Measurements from ENCODE around the gene KLHDC7B. TPM values are rescaled to one million over a fixed set of nuclear protein-coding genes. Genes with fewer than 3 reads are reported as not detected.
"Not testable (repeated sequence)": the region's sequence is repeated elsewhere in the genome, so short reads cannot be mapped to it uniquely, and the experiment has no call there.

The KLHDC7B gene
- total RNA-seq, 1 donor from 2014 or later: not detected

DNA sequence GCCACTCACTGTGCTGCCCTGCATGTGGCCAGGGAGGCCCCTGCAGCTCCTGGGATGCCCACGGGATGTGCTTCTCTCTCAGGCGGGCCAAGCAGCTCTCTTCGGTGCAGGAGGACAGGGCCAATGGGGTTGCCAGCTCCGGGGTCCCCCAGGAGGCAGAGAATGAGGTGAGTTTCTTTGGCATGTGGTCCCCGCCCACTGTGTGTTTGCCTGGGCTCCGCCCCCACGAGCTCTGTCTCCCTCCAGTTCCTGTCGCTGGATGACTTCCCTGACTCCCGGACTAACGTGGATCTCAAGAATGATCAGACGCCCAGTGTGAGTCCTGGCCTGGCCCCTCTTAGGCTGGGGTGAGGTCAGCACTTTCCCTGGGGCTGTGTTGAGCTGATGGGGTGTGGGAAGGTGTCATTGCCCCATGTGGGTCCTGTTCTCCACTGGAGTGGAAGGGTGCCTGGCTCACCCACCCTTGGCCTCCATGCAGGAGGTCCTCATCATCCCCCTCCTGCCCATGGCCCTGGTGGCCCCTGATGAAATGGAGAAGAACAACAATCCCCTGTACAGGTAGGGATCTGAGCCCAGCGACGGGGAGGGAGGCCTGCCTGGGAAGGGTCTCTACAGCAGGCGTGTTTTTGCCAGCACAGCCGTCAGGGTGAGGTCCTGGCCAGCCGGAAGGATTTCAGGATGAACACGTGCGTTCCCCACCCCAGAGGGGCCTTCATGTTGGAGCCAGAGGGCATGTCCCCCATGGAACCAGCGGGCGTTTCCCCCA lies 28.0 kb upstream of the KLHDC7B start:
- no peak for DNase-seq (ENCODE audit: low read depth in 2 of 2)

DNA sequence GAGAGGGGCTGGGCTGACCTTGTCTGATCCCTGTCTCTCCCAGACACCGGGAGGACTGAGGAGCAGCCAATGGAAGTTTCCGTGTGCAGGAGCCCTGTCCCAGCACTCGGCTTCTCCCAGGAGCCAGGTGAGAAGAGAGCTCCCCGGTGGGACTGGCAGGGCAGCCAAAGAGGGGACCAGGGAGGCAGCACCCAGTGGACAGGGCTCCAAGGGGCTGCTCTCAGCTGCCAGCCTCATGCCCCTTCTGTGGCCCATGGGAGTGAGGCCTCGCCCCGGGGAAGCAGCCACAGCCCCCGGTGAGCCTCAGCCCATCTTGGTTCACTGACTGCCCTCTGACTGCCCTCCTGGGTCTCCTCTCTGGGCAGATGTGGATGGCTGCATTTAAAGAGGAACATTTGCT lies 27.1 kb upstream of the KLHDC7B start:
- DNase-seq (ENCODE audit: low read depth in 2 of 2): no peak

DNA sequence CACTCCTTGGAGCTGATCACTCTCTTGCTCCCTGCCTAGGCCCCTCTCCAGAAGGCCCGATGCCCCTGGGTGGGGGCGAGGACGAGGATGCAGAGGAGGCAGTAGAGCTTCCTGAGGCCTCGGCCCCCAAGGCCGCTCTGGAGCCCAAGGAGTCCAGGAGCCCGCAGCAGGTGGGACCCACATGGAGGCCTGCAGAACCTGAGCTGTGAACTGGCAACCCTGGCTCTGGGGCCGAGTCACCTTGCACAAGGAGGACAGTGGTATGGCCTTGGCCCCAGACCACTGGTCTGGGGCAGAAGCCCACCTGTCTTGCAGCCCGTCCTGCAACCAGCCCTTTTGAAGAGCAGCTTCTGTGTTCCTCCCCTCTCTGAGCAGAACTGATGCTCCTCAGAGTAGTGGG lies 26.5 kb upstream of the KLHDC7B start:
- DNase-seq (ENCODE audit: low read depth in 2 of 2): no peak

DNA sequence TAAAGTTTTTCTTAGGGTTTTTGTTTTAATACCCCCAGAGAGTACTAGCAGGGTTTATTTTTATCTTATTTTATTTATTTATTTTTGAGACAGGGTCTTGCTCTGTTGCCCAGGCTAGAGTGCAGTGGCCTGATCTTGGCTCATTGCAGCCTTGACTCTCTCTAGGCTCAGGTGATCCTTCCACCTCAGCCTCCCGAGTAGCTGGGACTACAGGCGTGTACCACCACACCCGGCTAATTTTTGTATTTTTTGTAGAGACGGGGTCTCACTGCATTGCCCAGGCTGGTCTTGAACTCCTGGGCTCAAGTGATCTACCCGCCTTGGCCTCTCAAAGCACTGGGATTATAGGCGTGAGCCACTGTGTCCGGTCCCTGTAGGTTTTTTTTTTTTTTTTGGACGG lies 25.5 kb upstream of the KLHDC7B start:
- DNase-seq (ENCODE audit: low read depth in 2 of 2): not testable (repeated sequence)

DNA sequence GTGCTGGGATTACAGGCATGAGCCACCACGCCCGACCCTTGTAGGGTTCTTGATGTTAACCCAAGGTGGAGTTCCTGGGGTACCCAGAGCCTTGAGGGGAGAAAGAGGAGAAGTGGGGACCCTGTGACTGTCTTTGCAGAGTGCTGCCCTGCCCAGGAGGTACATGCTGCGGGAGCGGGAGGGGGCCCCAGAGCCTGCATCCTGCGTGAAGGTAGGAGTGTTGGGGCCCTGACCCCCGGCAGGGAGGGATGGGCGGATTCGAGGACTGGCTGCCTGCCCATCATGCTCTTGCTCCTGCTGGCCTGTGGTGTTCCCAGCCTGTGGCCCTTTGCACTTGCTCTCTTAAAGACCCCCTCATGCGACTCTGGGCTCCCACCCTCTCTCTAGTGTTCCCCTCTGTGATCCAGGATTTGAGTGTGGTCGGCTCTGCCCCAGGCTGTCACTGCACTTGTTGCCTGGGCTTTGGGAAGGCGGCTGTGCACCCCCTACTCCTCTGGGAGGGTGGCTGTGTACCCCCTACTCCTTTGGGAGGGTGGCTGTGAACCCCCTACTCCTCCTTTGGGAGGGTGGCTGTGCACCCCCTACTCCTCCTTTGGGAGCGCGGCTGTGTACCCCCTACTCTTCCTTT lies 24.8 kb upstream of the KLHDC7B start:
- DNase-seq (ENCODE audit: low read depth in 2 of 2): no peak

DNA sequence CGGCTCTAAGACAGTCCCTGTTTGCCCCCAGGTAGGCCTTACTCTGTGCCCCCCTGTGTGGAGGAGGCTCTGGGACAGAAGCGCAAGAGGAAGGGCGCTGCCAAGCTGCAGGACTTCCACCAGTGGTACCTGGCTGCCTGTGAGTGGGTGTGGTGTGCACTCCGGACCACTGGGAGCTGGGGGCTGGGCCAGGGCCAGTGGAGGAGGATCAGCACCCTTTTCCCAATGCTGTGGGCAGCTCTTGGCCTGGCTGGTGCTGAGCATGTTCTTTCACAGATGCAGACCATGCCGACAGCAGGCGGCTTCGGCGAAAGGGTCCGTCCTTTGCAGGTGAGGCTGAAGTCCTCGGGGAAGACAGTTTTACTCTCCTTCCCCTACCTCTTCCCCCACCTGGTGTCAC lies 24.0 kb upstream of the KLHDC7B start:
- DNase-seq (ENCODE audit: low read depth in 2 of 2): no peak

DNA sequence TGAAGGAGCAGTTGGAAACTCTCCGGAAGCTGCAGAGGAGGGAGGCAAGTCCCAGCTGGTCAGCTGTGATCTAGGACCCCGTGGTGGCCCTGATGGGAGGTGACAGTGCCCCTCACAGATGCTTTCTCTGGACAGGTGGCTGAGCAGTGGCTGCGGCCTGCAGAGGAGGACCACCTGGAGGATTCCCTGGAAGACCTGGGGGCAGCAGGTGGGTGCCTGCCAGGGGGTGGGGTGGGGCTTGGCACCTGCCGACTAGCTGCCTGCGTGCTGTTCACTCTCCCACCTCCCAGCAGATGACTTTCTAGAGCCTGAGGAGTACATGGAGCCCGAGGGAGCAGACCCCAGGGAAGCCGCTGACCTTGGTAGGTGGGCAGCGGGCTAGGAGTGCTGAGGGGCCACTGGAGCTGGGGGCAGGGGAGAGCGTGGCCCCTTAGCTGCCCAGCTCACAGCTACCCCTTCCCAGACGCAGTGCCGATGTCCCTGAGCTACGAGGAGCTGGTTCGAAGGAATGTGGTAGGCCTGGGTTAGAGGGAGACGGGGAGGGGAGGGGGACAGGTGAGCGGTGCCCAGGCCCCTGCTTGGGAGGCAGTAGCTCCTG lies 23.4 kb upstream of the KLHDC7B start:
- no peak for DNase-seq (ENCODE audit: low read depth in 2 of 2)

DNA sequence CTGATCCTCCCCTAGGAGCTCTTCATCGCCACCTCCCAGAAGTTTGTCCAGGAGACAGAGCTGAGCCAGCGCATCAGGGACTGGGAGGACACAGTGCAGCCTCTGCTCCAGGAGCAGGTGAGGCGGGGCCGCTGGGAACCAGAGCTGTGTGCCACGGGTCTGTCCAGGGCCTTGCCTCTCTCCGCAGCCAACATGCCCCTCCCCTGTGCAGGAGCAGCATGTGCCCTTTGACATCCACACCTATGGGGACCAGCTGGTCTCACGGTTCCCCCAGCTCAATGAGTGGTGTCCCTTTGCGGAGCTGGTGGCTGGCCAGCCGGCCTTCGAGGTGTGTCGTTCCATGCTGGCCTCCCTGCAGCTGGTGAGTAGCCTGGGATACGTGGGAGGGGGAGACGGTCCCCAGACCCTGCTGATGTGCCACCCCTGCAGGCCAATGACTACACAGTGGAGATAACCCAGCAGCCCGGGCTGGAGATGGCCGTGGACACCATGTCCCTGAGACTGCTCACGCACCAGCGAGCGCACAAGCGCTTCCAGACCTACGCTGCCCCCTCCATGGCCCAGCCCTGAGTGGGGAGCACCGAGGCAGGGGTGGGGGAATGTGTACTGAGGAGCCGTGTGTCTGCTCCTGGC lies 22.8 kb upstream of the KLHDC7B start:
- DNase-seq (ENCODE audit: low read depth in 2 of 2): no peak

DNA sequence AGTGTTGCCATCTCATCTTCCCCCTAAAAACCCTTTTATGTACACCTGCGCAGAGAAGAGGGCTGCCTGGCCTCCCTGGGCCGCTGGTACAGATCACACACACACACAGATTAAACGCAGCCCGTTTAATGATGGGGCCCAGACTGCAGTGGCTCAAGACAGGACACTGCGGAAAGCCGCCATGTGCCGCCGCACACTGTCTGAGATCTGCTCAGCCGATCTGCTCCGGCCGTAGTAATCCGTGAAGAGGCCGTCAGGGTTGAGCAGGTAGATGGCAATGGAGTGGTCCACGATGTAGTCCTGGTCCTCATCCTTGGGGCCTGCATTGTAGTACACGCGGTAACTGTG lies 22.3 kb upstream of the KLHDC7B start:
- DNase-seq (ENCODE audit: low read depth in 2 of 2): no peak

DNA sequence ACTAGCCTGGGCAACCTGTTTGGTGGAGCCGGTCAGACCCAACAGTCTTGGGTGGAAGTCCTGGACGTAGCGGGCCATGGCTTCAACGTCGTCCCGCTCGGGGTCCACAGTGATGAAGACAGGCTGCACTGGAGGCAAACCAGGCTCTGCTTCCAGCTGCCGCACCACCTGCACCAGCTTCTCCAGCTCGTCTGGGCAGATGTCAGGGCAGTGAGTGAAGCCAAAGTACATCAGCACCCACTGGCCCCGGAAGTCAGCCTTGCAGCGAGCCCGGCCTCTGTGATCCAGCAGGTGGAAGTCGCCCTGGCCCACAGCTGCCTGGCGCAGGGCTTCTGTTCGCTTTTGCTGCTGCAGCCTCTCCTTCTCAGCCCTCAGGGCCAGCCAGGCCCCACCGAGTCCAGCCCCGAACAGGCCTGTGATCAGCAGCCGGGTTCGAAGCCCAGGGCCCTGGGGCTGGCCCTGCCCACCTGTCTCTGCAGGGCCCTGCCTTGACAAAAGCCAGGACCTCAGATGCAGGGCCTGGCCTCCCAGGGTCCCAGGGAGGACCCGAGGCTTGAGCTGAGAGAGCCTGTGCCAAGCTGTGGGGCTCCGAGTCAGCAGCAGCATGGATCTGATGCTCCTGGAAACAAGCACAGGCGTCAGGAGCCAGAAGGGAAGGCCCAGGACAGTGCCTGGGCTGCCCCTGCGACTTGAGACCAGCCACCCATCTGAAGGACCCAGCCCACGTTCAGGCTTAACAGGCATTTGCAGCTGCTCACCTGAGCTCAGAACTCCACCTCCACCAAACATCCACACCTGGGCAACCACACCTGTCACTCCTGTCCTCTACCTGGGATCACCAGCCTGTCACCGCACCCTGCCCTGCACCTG lies 21.7 kb upstream of the KLHDC7B start:
- no peak for DNase-seq (ENCODE audit: low read depth in 2 of 2)

DNA sequence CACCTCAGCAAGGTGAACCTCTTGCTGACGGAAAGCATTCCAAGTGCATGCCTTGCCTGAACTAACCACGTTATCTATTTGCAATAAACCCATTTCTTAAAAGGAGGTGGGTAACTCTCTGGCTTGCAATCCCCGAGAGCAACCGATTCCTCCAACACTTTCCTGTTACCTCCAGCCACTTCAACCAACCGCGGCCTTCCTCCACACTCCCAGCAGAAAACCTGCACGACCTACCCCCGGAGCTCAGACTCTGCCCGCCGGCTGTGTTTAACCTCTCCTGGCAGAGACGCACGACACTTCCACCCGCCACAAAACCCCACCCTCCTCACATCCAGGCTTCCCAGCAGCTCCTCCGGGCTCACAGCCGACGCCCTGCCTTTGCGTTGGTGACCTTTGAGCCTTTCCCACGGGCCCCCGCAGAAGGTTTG lies 21.0 kb upstream of the KLHDC7B start:
- peak in 1 of 2 donors; percentile 35 for DNase-seq (ENCODE audit: low read depth in 2 of 2)

DNA sequence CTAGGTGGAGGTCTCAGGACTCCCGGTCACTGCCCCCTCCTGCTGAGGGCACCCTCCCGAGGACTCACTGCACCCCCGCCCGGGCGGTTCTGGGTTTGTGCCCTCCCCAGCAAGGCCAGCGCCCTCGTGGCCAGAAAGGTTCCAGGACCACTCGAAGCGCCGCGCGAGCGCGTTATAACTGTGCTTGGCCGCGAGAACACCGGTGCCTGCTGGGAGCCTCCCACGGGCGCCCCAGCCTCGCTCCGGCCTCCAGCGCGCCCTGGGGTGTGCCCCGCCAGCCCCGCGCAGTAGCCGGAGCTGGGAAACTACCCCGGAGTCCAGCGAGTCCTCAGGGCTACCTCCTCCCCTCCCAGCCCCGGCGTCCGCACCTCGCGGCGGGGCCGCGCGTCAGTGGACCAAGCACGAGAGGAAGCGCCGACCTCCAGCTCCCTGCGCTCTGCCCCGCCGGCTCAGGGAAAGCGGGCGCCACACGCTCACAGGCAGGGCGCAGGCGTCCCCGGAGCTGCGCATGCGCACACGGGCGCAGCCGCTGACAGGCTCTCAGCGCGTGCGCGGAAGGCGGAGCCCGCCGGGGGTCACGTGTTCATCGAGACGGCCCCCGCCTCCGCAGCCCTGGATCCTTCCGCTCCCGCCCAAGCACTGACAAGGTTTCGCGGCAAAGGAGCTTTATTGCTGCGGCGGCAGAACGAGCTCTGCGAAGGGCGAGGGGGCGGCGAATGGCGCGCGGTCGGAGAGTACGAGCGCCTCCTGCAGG lies 20.4 kb upstream of the KLHDC7B start, which contains the start of gene SCO2:
SCO2 (minus strand) TSS at position 495 of the 754 bp plus-strand sequence. CDS start 1,187 bp downstream, outside the sequence.
- peak; percentile 98 to 99 for DNase-seq (ENCODE audit: low read depth in 2 of 2)

DNA sequence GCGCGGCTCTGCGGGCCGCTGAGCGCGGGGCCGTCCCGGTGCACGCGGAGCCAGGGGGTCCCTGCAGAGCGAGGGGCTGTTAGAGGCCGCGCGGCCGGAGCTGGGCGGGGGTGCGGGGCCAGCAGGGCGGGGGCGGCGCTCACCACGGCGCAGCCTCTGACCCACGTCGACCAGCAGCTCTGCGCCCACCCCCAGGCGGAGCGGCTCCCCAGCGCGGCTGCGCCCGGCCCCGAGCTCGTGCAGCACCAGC lies 19.9 kb upstream of the KLHDC7B start:
- no peak for DNase-seq (ENCODE audit: low read depth in 2 of 2)

DNA sequence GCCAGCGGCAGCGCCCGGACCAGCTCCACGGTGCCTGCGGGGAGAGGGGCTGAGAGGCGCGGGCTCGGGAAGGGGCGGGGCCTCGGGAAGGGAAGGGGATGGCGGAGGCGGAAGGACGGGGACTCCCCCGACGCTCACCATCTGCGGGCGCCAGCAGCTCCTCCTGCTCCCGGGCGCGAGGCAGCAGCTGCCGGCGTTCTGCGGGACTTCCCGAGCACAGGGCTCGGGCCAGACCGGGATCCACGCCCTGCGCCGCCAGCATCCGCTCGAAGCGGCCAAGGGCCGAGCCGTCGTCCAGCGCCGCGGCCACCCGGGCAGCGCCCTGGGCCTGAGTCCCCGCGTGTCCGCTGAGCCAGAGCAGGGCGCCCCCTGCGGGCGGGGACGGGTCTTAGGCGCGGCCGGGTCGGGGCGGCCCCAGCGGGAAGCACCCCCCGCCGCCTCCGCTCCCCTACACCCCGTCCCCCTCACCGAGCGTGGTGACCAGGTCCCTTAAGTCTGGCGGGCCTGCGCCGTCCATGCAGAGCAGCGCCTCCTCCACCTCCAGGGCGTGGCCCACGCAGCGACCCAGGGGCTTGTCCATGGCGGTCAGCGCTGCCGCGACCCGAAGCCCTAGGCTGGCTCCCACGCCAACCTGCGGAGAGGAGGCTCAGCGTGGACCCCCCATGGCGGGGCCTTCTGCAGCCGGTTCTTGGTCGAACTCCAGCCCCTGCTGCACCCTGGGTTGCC lies 19.4 kb upstream of the KLHDC7B start:
- peak; percentile 81 to 85 for DNase-seq (ENCODE audit: low read depth in 2 of 2)

DNA sequence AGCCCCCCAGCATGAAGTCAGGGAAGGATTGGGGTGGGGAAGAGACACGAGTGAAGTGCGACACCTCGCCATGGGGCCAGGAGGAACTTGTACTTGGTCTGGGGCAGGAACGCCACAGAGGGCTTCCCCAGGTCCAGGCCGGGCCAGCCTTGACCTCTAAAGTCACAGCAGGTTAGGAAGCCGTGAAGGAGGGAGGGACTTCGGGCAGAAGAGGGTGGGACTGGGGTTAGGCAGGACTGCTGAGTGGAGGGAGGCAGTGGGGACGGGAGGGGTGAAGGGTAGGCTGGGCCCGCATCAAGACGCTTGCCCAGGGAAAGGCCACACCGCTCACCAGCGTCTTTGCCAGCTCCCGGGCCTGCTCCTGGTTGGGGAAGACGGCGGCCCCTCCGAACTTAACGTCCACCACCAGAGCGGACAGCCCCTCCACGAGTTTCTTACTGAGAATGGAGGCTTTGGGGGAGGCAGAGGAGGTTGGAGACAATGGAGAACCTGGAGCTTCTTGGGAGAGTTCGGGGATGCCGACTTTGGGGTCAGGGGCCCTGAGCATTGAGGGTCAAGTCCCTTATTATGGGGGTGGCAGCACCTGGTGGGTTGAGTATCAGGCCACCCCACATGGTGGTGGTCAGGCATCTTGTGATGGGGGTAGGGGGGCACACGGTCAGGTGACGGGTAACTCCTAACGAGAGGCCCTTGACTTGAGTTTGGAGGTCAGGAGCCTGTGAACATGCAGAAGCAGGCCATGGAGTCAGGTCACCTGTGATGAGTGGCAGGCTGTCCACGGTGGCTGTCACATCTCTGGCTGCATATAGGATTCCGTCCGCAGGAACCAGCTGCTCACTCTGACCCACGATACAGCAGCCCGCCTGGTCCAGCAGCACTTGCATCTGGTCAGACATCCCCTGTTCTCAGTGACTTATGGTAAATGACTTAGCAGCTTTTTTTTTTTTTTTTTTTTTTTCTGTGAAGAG lies 18.6 kb upstream of the KLHDC7B start:
- no peak for DNase-seq (ENCODE audit: low read depth in 2 of 2)

DNA sequence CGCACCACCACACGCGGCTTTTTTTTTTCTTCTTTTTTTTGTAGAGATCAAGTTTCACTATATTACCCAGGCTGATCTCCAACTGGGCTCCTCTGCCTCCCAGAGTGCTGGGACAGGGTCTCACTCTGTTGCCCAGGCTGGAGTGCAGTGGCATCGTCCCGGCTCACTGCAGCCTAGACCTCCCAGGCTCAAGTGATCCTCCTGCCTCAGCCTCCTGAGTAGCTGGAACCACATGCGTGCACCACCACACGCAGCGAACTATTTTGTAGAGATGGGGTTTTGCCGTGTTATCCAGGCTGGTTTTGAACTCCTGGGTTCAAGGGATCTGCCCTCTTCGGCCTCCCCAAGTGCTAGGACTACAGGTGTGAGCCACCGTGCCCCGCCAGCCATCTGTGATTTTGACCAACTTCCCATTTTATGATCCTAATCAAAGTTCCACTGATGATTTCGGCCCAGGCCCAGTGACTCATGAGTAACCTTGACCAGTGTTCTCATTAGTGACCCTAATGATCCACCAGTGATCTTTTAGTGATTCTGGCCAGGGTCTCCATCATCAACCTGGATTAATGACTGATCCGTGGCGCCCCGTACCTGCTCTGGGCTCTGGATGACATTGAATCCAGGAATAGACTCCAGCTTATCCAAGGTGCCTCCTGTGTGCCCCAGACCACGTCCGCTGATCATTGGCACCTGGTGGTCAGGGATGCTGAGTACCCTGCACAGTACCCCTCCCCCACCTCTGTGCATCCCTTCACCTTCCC lies 17.6 kb upstream of the KLHDC7B start:
- DNase-seq (ENCODE audit: low read depth in 2 of 2): no peak

DNA sequence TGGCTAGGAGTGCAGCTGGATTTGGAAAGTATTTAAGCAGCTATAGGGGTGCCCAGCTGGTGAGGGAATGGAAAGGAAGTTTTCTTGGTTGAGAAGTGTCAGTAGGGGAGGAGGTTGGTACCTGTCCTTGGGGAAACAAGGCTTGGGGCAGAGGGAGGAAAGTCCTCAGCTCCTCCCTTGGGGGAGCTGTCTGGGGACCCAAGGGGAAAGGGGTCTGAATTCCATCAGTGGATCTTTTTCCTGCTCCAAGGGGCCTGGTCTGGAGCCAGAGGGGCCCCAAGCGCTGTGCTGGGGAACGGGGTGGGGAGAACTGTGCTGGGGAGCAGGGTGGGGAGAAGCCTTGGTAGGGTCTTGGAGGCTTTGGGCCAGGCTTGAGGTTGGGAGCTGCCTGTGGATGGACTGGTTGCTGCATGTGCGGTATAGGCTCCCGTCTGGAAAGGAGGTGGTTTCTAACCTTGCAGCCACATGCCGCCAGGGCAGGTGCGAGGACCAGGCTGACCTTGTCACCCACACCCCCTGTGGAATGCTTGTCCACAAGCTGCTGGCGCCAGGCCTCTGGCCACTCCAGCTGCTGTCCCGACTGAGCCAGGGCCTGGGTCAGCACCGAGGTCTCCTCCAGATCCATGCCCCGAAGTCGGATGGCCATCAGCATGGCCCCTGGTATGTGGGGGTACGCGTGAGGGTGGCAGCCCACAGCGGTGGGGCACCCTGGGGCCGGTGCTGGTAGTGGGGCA lies 16.9 kb upstream of the KLHDC7B start:
- DNase-seq (ENCODE audit: low read depth in 2 of 2): no peak

Data from lung microvascular endothelial cell (primary cell).